ENCODE measurements around the gene FCER1G.

FCER1G gene

DNA sequence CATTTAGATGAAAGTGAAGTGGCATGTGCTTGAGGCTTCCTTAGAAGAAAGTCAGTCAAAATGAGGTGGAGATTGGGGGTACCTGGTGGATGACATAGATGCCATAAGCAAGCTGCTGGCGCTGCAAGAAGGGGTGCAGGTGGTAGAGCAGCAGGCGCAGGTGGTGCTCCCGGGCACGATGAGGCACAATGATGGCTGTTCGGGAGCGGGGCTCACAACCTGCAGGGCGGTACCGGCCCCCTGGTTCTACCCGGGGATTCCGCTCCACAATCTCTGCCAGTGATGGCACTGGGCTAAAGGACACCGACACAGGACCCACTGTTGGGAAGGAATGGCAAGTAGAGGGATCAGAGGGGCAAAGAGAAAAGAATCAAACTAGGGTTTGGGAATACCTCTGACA, 40.2 kb upstream of the FCER1G start:
- Histone ChIP-seq H3K9me3 (ENCODE audit: control insufficient read depth, low read length) (no peaks in the 10 kb centered on the region), H3K27me3 (replicated peaks; ENCODE audit: control insufficient read depth, insufficient read depth, low read length, poor library complexity, severe bottlenecking) (no peaks in the 10 kb centered on the region), H3K4me3 (ENCODE audit: insufficient read depth, low read depth, low read length, poor library complexity, severe bottlenecking) (no peak overlapping the region), H3K4me1 (ENCODE audit: control insufficient read depth, insufficient read depth, low read length, poor library complexity, severe bottlenecking) (peaks cover 15% of the 10 kb centered on the region), H3K36me3 (ENCODE audit: control insufficient read depth, insufficient read depth, low read length) (peaks cover 50% of the 10 kb centered on the region), H3K27ac (ENCODE audit: insufficient read depth, low read length, poor library complexity, severe bottlenecking) (no peak overlapping the region)
- no peak for DNase-seq

DNA sequence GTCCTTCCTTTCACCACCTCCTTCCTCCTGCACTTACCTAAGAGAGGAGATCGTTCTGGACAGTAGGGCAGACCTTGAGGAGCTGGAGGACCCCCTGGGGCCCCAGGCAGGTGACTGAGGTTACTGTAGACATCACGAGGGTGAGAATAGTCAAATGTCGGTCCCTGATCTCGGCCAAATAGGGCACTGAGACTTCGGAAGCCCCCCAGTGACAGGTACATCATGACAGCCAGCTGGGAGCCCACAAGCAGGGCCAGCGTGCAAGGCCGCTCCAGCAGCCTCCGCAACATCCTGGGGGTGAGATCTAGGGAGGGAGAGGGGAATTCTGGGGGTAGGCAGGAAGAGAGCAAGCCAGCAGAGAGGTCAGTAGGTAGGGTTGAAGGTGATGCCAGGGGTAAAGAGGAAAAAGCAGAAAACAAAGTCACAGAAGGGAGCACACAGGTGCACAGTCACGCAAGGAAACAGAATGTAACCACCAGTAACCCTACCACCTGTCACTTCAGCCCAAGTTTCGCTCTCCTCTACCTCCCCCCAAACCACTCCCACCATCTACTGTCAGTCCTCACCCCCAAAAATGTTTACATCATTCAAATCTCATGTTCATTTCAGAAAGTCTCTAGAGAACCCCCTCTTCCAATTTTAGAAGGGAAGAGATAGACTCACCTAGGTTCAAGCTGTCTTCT, 39.2 kb upstream of the FCER1G start:
- H3K27me3 ChIP-seq (replicated peaks; ENCODE audit: control insufficient read depth, insufficient read depth, low read length, poor library complexity, severe bottlenecking), result no peaks in the 10 kb centered on the region
- peak overlapping the region; percentile 94 for H3K27ac ChIP-seq (ENCODE audit: insufficient read depth, low read length, poor library complexity, severe bottlenecking)
- DNase-seq, result no peak
- H3K36me3 ChIP-seq (ENCODE audit: control insufficient read depth, insufficient read depth, low read length), result peaks cover 43% of the 10 kb centered on the region
- H3K4me3 ChIP-seq (ENCODE audit: insufficient read depth, low read depth, low read length, poor library complexity, severe bottlenecking), result peak overlapping the region; percentile 97
- peaks cover 22% of the 10 kb centered on the region for H3K4me1 ChIP-seq (ENCODE audit: control insufficient read depth, insufficient read depth, low read length, poor library complexity, severe bottlenecking)
- no peaks in the 10 kb centered on the region for H3K9me3 ChIP-seq (ENCODE audit: control insufficient read depth, low read length)

DNA sequence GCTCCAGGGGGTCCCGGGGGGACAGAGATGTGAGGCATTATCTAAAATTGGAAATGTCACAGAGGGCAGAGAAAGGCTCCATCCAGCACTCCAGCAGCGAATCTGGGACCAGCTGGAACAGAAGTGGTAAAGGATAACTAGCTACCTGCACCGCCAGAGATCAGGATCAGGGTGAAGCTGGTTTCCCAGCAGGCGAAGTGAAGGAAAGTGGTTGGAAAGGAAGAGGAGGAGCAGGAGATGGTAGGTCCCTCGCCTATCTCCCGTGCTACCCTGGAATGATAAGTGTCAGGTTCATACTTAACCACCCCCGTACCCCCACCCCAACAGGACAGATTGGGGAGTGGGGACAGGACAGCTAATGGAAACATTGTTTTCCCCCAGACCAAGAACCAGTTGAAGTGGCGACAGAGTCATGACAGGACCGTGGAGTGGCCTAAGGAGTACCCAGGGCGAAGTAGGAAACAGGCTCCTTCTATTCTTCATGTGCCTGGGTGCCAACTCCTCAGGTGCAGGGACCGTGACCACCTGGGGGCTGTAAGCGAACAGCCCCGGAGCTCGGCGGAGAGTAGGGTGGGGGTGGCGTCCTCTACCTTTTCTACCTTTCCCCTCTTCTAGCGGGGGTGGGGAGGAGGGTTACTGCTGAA, 38.5 kb upstream of the FCER1G start:
- H3K9me3 ChIP-seq (ENCODE audit: control insufficient read depth, low read length), result no peaks in the 10 kb centered on the region

DNA sequence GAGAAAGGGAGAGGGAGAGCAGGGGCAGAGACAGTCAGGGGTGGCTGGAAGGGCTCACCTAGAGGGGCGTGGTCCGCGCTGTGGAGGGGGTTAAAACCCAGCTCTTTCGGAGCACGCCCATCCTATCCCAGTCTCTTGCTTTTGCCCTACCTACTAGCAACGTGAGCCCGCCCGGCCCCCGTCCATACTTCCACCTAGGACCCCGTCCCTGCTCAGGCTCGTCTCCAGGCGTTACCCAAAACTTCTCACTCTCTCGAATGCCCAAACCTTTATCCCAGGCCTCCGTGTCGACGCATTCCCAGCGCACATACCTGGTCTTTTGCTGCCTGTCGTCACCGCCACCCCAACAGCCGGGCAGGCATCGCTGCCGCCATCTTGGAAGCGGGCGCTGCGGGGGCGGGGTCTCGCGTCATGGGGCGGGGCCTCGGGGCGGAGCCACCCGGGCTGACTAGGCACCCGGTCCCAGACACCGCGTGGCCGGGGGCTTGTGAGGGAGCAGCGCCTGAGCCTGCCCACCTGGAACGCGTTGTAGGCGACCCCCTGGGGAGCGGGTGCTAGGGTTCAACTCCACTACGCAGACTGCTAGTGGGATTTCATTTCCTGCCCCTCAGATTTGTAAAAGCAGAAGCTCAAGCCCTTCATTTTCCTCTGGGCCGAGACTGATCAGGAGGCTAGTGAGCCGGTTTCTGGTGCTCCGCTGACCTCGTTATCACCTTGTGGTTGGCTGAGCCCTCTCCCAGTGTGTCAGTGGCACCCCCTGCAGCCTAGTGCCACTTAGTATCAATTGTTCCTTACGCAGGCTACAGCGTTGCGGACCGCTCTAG, 37.8 kb upstream of the FCER1G start, which contains the start of gene B4GALT3:
TSS of gene B4GALT3 (minus strand) at position 396 of the 824 bp plus-strand sequence. CDS start 1,447 bp downstream, outside the sequence.
- H3K27me3 ChIP-seq (replicated peaks; ENCODE audit: control insufficient read depth, insufficient read depth, low read length, poor library complexity, severe bottlenecking), result no peaks in the 10 kb centered on the region
- peak within 1 kb of the TSS; percentile 97 for H3K4me3 ChIP-seq (ENCODE audit: insufficient read depth, low read depth, low read length, poor library complexity, severe bottlenecking)
- no peaks in the 10 kb centered on the region for H3K9me3 ChIP-seq (ENCODE audit: control insufficient read depth, low read length)
- peak within 1 kb of the TSS; percentile 94 for H3K27ac ChIP-seq (ENCODE audit: insufficient read depth, low read length, poor library complexity, severe bottlenecking)
- H3K36me3 ChIP-seq (ENCODE audit: control insufficient read depth, insufficient read depth, low read length), result peaks cover 29% of the 10 kb centered on the region
- DNase-seq, result peak; percentile 86
- H3K4me1 ChIP-seq (ENCODE audit: control insufficient read depth, insufficient read depth, low read length, poor library complexity, severe bottlenecking), result peaks cover 35% of the 10 kb centered on the region

More for the DNA sequence above, 38.5 kb upstream of the FCER1G start:
- H3K27ac ChIP-seq (ENCODE audit: insufficient read depth, low read length, poor library complexity, severe bottlenecking), result peak overlapping the region; percentile 94
- H3K27me3 ChIP-seq (replicated peaks; ENCODE audit: control insufficient read depth, insufficient read depth, low read length, poor library complexity, severe bottlenecking), result no peaks in the 10 kb centered on the region
- H3K36me3 ChIP-seq (ENCODE audit: control insufficient read depth, insufficient read depth, low read length), result peaks cover 36% of the 10 kb centered on the region
- peaks cover 28% of the 10 kb centered on the region for H3K4me1 ChIP-seq (ENCODE audit: control insufficient read depth, insufficient read depth, low read length, poor library complexity, severe bottlenecking)
- peak overlapping the region; percentile 97 for H3K4me3 ChIP-seq (ENCODE audit: insufficient read depth, low read depth, low read length, poor library complexity, severe bottlenecking)
- no peak for DNase-seq

DNA sequence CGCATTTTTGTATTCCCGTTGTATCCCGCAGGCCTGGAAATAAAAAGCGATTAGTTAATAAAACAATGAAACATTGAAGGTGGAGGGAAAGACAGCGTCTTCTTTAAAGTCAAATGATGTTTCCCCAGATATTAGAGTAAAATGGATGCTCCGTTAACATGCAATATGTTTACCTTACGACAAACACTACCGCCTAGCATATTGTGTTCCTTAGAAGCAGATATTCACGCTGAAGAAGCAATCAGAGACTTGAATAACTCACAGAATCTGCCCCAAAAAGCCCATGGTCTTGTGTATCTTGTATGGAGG, 37.2 kb upstream of the FCER1G start:
- H3K4me1 ChIP-seq (ENCODE audit: control insufficient read depth, insufficient read depth, low read length, poor library complexity, severe bottlenecking), result peaks cover 40% of the 10 kb centered on the region
- H3K4me3 ChIP-seq (ENCODE audit: insufficient read depth, low read depth, low read length, poor library complexity, severe bottlenecking), result peak overlapping the region; percentile 97
- no peaks in the 10 kb centered on the region for H3K27me3 ChIP-seq (replicated peaks; ENCODE audit: control insufficient read depth, insufficient read depth, low read length, poor library complexity, severe bottlenecking)
- peak overlapping the region; percentile 94 for H3K27ac ChIP-seq (ENCODE audit: insufficient read depth, low read length, poor library complexity, severe bottlenecking)
- peaks cover 24% of the 10 kb centered on the region for H3K36me3 ChIP-seq (ENCODE audit: control insufficient read depth, insufficient read depth, low read length)
- DNase-seq, result no peak
- H3K9me3 ChIP-seq (ENCODE audit: control insufficient read depth, low read length), result no peaks in the 10 kb centered on the region

DNA sequence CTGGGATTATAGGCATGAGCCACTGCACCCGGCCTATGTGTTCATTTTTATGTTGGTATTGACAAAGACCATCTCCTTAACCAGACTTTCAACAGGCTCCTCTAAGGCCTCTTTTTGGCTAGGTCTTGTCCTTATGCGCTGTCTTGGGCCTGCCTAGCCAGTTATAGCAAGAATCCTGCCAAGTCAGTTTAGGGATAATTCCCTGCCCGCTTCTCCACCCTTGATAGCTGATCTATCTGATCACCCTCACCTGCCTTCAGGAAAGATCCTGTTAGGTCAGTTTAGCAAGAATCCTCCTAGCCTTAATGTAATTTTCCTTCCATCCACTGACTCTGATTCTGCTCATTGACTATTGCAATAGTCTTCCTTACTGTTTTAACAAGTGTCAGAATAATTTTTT, 35.4 kb upstream of the FCER1G start:
- H3K4me1 ChIP-seq (ENCODE audit: control insufficient read depth, insufficient read depth, low read length, poor library complexity, severe bottlenecking), result peaks cover 58% of the 10 kb centered on the region
- H3K27me3 ChIP-seq (replicated peaks; ENCODE audit: control insufficient read depth, insufficient read depth, low read length, poor library complexity, severe bottlenecking), result no peaks in the 10 kb centered on the region
- no peaks in the 10 kb centered on the region for H3K9me3 ChIP-seq (ENCODE audit: control insufficient read depth, low read length)
- no peak overlapping the region for H3K27ac ChIP-seq (ENCODE audit: insufficient read depth, low read length, poor library complexity, severe bottlenecking)
- DNase-seq, result no peak
- peaks cover 7% of the 10 kb centered on the region for H3K36me3 ChIP-seq (ENCODE audit: control insufficient read depth, insufficient read depth, low read length)
- no peak overlapping the region for H3K4me3 ChIP-seq (ENCODE audit: insufficient read depth, low read depth, low read length, poor library complexity, severe bottlenecking)

DNA sequence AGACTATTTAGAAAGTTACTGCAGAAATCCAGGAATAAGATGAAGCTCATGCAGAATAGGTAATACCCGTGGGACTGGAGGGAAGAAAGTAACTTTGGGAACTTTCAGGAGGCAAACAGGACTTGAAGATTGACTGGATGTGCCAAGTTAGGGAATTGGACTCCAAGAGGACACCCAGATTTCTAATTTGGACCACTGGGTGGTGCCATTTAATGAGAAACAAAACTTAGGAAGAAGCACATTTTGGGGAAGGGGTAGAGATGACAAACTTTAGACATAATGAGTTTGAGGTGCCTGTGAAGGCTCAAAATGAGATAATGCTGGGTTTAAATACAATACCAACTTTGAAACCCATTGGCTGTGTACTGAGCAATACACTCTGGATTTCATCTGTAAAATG, 34.5 kb upstream of the FCER1G start:
- no peak overlapping the region for H3K4me3 ChIP-seq (ENCODE audit: insufficient read depth, low read depth, low read length, poor library complexity, severe bottlenecking)
- H3K27me3 ChIP-seq (replicated peaks; ENCODE audit: control insufficient read depth, insufficient read depth, low read length, poor library complexity, severe bottlenecking), result no peaks in the 10 kb centered on the region
- DNase-seq, result no peak
- peaks cover 2% of the 10 kb centered on the region for H3K36me3 ChIP-seq (ENCODE audit: control insufficient read depth, insufficient read depth, low read length)
- peaks cover 61% of the 10 kb centered on the region for H3K4me1 ChIP-seq (ENCODE audit: control insufficient read depth, insufficient read depth, low read length, poor library complexity, severe bottlenecking)
- H3K9me3 ChIP-seq (ENCODE audit: control insufficient read depth, low read length), result no peaks in the 10 kb centered on the region
- H3K27ac ChIP-seq (ENCODE audit: insufficient read depth, low read length, poor library complexity, severe bottlenecking), result no peak overlapping the region

DNA sequence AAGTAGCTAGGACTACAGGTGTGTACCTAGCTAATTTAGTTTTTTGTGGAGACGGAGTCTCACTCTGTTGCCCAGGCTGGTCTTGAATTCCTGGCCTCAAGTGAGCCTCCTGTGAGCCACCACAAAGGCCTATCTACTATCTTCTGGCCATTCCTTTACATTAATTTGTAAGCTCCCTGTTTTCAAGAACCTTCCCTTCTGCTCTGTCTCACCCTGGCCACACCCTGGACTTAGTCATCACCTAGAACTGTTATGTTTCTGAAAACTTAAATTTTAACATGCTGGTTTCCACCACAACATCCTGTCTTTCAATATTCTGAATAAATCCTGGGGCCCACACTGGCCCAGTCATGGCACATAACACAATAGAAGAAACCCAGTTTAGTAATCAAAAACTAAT, 32.9 kb upstream of the FCER1G start:
- peak in 1 of 3 donors; percentile 37 for DNase-seq
- H3K27me3 ChIP-seq (replicated peaks; ENCODE audit: control insufficient read depth, insufficient read depth, low read length, poor library complexity, severe bottlenecking), result no peaks in the 10 kb centered on the region
- no peaks in the 10 kb centered on the region for H3K9me3 ChIP-seq (ENCODE audit: control insufficient read depth, low read length)
- no peak overlapping the region for H3K4me3 ChIP-seq (ENCODE audit: insufficient read depth, low read depth, low read length, poor library complexity, severe bottlenecking)
- peaks cover 66% of the 10 kb centered on the region for H3K4me1 ChIP-seq (ENCODE audit: control insufficient read depth, insufficient read depth, low read length, poor library complexity, severe bottlenecking)
- H3K36me3 ChIP-seq (ENCODE audit: control insufficient read depth, insufficient read depth, low read length), result no peaks in the 10 kb centered on the region
- H3K27ac ChIP-seq (ENCODE audit: insufficient read depth, low read length, poor library complexity, severe bottlenecking), result peak overlapping the region; percentile 70

DNA sequence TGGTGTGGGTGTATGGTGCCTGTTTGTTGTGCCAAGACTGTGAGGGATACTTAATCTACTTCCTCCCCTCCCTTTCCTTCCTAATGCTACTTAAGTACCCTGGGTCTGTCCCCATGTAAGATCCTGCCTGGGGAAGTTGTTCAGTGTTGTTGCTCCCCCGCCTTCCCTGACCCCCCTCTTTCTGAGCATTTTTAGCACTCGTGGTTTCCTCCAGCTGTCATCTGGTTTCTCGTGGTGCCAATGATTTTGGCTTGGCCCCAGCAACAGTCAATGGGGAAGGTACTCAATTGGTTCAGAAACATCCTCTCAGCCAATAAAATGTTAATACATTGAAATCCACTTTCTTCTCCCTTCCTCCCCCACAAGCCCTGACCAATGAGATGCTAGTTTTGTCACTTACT, 29.8 kb upstream of the FCER1G start:
- Histone ChIP-seq H3K4me1 (ENCODE audit: control insufficient read depth, insufficient read depth, low read length, poor library complexity, severe bottlenecking) (peaks cover 79% of the 10 kb centered on the region), H3K27me3 (replicated peaks; ENCODE audit: control insufficient read depth, insufficient read depth, low read length, poor library complexity, severe bottlenecking) (no peaks in the 10 kb centered on the region), H3K4me3 (ENCODE audit: insufficient read depth, low read depth, low read length, poor library complexity, severe bottlenecking) (no peak overlapping the region), H3K27ac (ENCODE audit: insufficient read depth, low read length, poor library complexity, severe bottlenecking) (peak overlapping the region; percentile 50), H3K9me3 (ENCODE audit: control insufficient read depth, low read length) (no peaks in the 10 kb centered on the region), H3K36me3 (ENCODE audit: control insufficient read depth, insufficient read depth, low read length) (no peaks in the 10 kb centered on the region)
- DNase-seq, result peak; percentile 64 to 70 (median 70)

Measured in effector memory CD4-positive, alpha-beta T cell (primary cell).